Tongue (tissue), 2 donors: Measurements from ENCODE around the gene MGAT3. TPM values are rescaled to one million over a fixed set of nuclear protein-coding genes. Genes with fewer than 3 reads are reported as not detected.
A peak's percentile ranks its signal among the peaks of the same experiment; 100 is the strongest.
"Not testable (repeated sequence)": the region's sequence is repeated elsewhere in the genome, so short reads cannot be mapped to it uniquely, and the experiment has no call there.

Experiments
- DNase-seq: peaks from one replicate; pipeline ENCODE4 v3.0.0-alpha.2; 2015
- total RNA-seq: library from RNA; depleted of rRNA; stranded (reverse); fragments of >200 nt; gene quantifications from one replicate; pipeline ENCODE4 v1.2.3, GENCODE V29; 2014

The MGAT3 gene
- total RNA-seq, 1 donor from 2014 or later, result 2.9 TPM

DNA sequence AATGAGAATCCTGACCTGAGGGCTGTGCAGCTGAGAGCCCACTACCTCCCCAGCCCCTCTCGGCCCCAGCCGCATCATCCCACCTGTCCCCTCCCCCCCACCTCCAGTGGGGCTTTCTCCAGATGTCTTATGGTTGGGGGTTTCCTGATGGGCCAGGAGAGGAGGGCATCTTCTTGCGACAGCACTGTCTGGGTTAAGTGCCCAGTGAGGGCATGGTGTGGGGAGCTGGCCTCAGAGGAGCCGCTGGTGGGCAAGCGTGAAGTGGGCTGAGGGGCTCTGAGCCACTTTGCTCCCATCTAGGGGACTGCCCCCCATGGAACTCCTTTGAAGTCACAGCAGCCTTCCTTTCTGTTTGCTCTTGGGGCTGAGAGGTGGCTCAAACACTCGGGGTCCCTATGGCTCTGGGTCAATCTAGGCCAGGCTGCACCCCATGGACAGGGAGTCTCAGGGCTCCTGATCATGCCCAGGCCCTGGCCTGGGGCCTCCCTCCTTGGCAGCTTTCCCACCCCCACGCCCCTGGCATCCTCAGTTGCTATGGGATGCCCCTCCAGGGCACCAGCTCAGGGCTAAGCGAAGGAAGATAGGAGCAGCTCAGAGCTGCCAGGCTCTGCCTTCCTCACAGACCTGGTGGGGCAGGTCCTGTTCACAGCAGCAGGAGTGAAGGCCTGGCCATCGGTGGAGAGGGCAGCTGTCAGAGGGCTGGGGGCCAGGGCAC, 34.3 kb downstream of the MGAT3 start:
- DNase-seq, result no peak

DNA sequence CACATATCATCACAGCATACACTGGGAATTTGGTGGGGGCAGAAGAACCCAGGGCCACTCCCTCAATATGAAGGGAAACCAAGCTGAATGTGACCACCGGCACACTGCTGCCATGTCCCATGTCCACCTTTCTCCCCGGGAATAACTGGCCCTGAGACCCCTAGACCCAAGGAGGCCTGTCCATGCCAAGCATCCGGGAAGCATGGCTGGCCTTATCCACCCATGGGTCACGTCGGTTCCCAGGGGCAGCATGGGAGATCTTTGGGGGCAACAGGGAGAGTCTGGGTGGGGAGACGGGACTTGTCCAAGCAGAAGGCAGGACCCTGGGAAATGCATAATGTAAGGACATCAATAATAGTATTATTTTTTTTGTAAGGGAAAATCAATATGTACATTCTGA, 34.9 kb downstream of the MGAT3 start:
- DNase-seq, result no peak

DNA sequence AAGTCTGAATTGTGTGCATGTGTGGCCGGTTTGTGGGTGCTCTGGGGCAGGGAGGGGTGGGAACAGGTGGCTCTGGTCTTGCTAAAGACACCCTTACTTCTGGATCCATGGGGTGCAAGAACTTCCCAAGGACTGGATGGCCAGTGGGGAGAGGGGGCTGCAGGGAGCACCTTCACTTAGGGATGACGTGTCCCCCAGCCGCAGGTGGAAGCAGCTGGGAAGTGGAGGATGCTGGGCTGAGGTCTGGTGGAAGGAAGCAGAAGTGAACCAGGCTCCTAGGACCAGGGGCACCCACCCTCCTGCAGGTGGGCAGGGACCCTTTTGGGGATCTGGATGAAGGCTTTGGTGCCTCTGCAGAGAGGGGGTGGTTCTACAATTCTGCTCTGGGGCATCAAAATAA, 35.4 kb downstream of the MGAT3 start:
- no peak for DNase-seq

DNA sequence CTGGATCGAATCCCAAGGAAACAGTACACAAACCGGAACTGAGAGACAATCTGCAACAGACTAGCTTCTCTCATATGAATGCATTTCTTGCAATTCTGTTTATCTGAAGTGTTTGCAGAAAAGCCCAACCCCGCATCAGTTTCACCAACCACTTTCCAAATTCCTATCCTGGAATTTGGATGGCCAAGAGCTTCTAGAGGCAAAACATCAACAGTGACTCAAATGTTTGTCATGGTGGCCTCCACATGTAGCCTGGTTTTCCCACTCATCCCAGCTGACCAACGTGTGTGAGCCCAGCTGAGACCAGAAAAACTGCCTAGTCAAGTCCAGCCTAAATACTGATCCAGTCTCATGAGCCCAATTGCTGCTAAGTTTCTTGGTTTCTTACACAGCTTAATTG, 36.9 kb downstream of the MGAT3 start:
- no peak for DNase-seq

DNA sequence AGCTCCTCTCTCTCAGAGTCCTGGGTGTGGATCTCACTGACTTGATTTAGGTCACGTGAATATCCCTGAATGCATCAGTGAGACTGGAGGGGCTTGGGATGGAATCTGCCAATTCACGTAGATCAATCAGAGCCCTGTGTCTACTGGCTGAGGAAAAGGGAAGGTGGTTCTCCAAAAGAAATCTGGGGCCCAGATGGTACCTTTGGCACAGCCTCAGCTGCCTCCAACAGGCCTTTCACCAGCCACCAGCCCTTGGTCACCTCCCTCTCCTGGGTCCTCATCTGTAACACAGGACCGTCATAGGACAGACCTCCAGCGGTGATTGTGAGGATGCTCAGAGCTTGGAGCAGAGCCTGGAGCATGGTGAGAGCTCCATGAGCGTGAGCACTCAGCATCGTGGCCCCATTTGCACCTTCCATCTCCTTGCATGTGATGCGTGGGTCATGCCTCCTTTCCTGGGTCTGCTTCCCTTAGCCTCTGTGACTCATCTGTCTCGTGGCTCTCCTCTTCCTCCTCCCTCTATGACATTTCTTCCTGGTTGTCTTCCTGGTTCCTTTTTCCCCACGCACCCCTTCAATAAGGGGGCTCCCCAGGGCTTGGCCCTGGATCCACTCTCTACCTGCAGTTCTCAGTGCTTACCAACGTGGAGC, 37.8 kb downstream of the MGAT3 start:
- no peak for DNase-seq

DNA sequence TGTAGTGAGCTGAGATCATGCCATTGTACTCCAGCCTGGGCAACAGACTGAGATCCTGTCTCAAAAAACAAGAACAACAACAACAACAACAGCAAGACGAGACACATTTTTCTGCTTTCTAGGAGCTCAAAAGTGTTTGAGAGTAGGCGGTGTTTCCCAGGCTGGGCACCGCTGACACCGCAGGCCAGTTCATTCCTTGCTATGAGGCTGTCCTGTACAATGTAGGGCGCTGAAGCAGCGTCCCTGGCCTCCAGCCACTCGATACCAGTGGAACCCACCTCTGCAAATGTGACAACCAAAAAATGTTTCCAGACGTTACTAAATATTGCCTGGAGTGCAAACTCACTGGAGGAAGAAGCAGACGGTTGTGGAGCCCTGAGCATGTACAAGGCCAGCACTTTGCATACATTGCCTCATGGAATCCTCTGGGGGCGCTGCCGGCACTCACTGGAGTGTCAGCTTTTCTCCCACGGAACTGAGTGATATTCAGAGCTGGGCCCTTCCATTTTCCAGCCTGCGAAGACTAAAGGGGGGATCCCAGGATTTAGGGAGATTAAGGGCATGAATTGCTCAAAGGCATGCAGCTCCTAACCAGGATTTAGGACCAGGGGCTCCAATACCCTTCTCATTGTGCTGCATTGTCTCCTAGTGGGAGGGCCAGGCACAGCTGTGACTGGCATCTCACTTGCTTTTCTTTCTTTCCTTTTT, 39.5 kb downstream of the MGAT3 start:
- DNase-seq, result peak; percentile 85

DNA sequence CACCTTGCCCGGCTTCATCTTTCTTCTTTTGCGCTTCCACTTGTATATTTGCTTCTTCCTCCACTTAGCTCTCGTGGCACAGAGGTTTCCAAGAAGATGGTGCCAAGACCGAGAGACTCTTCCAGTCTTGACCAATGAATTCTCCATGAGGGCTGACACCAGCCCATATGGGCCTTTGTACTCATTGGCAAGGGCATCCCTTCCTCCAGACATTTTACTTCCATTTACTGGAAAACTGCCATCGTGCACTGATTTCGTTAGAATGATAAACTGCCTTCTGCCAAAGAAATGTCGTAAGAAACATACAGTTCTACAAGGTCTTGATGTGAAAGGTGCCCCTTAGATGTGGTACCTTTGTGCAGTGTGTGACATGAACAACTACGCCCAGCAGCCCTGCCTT, 40.6 kb downstream of the MGAT3 start:
- no peak for DNase-seq

DNA sequence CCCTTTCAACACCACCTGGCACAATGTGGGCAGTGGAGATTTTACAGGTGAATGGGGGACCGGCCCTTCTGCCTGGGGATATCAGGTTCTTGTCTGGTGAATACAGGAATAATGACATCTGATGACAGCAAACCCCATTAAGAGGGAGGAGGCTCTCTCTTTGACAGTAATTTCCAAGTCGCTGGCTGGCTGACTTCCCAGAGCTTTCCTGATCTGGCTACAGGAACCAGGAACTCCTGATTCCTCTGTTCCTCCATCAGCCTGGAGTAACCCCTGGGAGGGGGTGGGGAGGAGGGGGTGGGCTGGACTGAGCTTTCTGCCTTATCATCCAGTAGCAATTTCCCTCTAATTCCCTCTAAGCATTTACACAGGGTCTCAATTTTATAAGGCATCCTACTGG, 41.6 kb downstream of the MGAT3 start:
- no peak for DNase-seq

DNA sequence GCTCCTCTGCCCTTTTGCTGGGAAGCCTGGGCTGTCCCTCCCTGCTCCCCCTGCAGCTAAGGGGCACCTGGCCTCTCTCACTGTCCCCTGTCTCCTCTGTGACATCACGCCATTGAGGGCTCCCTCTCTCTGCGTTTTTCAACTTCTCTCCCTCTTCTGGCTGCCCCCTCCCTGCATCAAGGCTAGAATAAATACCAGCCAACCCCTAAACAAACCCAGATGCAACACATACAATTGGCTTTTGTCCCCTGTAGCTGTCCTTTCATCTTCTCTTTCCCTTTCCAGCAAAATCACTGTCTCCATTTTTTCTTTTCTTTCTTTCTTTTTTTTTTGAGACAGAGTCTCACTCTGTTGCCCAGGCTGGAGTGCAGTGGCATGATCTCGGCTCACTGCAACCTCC, 42.0 kb downstream of the MGAT3 start:
- DNase-seq, result no peak

DNA sequence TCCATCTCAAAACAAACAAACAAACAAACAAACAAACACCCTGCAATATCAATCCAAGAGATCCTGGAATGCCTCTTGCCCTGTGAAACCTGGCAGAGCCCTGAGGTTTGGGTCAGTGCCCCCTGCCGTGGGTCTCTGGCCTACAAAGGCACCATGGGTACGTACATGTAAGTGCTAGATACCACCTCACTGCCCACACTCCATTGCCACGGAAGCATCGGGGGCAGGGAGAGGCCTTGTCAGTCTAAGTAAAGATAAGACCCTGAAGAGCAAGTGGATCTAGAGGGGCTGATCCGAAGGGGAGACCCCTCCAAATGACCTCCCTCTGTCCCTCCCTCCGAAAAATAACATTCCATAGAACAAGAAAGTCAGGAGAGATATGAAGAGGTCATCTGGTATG, 43.3 kb downstream of the MGAT3 start:
- DNase-seq, result no peak

DNA sequence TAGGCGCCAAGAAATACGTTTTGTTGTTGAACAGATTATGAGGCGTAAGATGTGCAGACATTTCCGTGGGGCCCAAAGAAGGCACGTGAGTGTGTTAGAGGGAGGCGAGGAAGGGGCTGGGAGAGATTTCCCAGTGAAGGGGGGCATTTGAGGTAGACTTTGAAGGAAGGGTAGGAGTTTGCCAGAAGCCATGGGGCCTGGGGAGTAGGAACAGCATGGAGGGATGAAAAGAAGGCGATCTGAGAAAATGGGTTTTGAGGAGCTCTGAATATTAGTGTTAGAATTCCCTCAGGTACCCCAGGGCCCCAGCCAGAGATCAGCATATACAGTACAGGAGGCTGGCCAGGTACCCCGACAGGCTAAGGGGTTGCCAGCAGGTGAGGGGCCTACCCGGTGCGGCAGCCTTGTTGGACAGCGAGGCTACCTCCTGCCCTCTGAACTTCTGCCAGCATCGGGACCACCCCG, 44.9 kb downstream of the MGAT3 start:
- no peak for DNase-seq

DNA sequence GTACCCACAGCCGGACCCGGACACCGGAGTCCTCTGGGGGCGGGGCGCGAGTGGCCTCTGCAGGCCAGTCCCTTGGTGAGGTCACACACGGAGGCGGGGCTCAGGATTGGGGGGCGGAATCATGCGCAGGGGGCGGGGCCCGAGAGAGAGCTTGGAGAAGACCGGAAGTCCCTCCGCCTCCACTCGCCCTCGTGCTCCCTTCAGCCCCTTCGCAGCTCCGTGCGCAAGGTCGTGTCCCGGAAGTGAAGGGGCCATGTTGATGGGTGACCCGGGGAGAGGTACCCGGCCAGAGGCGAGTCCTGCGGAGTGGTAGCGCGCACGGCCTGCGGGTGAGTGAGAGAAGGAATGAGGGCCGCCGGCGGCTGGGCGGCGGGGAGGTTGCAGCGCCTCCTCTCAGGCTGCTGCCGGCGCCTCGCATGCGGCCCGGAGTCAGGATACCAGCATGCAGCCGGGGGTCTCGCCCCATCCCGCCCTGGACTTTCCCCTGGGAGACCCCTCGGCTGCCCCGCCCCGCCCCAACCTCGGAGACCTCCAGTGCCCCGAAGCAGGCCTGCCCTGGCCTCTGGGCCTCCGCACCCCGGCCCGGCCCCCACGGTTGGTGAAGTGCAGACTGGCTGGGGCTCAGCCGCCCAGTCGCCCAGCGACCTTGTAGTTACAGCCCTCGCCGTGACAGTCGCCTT, 45.4 kb downstream of the MGAT3 start, which contains the start of gene MIEF1:
Gene MIEF1, plus strand, starts transcription at position 182 of the 680 bp plus-strand sequence. CDS start 9,005 bp downstream, outside the sequence.
- DNase-seq, result peak; percentile 98

DNA sequence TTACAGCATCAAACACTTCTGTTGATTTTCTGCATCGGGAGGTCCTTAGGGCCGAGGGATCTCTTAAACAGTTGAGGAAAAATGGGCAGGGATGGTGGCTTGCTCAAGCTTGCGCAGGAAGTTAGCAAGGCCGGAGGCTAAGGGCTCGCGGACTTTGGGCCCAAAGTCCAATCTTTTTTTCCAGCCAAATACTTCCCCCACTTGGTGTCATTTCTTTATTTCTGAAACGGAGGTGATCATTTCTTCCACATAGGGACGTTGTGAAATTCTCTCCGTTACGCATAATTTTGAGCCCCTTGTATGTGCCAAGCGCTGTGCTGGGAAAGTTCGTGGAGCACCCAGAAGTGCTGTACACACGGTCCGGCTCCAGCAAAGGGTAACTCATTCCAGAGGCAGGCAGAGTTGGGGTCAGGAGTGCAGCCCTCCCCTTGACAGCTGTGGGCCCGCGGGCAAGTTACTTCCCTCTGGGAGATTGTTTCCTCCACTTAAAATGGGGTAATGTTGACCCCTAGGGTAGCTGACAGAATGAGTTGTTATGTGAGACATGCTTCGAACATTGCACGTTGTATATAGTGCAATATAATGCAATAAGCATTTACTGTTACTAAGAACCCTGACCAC, 46.1 kb downstream of the MGAT3 start:
- DNase-seq, result no peak

DNA sequence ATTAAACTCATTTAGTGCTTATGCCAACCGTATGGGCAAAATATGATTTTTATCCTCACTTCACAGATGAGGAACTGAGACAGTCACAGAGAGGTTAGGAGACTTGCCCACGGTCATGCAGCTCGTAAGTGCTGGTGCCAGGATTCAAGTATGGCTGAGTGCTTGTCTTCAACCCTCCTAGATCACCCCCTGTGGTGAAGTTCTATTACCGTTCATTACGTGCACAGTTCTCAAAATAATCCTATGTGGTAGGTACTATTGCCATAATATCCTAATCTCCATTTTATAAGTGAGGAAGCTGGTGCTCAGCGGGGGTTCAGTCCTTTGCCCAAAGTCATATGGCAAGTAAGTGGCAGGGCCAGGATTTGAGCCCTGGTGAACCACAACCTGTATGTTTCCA, 46.8 kb downstream of the MGAT3 start:
- no peak for DNase-seq

DNA sequence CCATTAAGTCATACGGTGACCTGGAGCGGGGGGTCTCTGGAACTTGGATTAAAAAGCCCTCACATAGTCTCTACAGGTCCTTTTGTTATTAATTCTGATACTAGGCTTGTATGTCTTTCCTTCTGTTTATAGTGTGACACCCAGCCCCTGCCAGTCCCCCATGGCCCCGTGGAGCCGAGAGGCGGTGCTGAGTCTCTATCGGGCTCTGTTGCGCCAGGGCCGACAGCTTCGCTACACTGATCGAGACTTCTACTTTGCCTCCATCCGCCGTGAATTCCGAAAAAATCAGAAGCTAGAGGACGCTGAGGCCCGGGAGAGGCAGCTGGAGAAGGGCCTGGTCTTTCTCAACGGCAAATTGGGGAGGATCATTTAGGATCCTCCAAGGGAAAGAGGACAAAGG, 47.3 kb downstream of the MGAT3 start:
- no peak for DNase-seq

DNA sequence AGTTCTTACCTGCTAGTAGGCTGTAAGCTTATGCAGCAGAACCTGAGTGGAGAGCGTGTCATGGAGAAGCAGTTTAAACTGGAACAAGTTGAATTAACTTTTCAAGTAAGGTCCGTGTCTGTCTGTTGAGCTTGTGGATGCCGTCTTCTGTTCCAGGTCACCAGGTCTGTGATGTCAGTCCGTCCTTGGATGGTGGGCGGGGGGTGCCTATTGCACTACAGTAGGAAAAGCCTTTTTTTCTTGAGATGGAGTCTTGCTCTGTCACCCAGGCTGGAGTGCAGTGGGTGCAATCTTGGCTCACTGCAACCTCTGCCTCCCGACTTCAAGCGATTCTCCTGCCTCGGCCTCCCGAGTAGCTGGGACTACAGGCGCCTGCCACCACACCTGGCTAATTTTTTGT, 50.2 kb downstream of the MGAT3 start:
- not testable (repeated sequence) for DNase-seq

DNA sequence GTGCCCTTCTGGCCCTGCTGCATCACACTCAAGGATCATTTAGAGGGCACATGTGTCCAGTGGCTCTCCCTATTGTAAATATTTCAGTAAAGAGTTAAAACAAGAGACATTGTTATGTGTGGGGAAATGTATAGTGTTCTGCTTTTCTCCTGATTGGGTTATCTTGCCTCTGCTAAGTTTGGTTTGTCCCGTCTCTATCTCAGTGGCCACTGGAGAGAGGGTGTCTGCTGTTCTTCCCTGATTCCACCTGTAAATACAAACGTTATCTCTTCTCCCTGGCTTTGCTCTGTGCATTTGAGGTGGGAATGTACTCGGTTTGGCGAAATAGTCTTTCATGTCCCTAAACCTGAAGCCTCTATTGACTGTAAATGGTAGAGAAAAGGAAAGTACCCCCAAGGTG, 51.6 kb downstream of the MGAT3 start:
- DNase-seq, result no peak

DNA sequence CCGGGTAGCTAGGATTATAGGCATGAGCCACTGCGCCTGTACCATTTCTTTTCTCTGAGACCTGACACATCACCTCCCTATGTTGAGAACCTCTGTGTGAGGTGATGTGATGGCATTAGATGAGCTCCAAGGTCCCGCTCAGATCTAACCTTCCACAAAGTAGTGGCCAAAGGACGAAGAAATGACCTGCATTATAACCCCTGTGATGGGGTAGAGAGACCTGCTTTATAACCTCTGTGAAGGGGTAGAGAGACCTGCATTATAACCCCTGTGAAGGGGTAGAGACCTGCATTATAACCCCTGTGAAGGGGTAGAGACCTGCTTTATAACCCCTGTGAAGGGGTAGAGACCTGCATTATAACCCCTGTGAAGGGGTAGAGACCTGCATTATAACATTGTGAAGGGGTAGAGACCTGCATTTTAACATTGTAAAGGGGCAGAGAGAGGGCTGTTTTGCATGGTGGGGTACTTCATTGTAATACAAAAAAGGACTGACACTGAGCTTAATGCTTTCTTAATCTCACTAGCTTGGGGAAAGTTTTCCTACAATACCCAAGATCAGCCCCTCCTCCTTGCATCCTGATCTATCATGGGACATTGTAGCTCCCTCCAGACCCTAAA, 53.8 kb downstream of the MGAT3 start:
- no peak for DNase-seq

DNA sequence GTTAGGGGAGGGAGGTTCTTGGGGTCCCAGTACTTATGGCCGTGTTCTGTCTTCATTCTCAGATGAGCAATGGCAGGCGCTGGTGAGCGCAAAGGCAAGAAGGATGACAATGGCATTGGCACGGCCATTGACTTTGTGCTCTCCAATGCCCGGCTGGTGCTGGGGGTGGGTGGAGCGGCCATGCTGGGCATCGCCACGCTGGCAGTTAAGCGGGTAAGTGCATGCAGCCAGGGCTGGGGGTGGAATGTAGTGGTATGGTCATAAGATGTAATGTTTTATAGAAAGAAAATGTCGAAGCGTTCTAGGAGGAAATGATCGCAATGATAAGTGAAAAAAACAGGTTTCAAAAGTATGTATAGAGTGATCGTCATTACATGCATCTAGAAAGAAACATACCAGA, 54.4 kb downstream of the MGAT3 start:
- no peak for DNase-seq

DNA sequence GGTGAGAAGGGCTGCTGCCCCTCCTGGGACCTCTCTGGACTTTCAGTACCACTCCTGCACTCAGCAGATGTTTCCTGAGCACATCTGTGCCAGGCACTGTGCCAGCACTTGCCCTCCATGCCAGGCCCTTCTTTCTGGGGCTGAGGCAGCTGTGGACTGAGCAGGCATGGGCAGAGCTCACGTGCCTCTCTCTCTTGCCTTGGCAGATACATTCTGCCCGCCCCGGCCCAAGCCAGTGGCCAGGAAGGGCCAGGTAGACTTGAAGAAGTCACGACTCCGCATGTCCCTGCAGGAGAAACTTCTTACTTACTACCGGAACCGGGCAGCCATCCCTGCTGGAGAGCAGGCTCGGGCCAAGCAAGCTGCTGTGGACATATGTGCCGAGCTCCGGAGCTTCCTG, 55.2 kb downstream of the MGAT3 start:
- DNase-seq, result no peak

DNA sequence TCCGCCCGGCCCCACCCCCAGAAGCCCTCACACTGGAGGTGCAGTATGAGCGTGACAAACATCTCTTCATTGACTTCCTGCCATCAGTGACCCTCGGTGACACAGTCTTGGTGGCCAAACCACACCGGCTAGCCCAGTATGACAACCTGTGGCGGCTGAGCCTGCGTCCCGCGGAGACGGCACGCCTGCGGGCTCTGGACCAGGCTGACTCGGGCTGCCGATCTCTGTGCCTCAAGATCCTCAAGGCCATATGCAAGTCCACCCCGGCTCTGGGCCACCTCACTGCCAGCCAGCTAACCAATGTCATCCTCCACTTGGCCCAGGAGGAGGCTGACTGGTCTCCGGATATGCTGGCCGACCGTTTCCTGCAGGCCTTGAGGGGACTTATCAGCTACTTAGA, 57.0 kb downstream of the MGAT3 start:
- no peak for DNase-seq
